ENCODE data around the gene ZNF425. TPM values are rescaled to one million over a fixed set of nuclear protein-coding genes. Genes with fewer than 3 reads are reported as not detected.

ZNF425 gene
- total RNA-seq, 1 donor from 2014 or later, result 4.9 TPM

GRCh38 chr7:149126662-149127266 lies 640 bp upstream of the ZNF425 start:
- H3K9me3 Mint-ChIP-seq, result peaks cover 6% of the 10 kb centered on the region
- H3K36me3 Mint-ChIP-seq (ENCODE audit: low read depth), result peaks cover 22% of the 10 kb centered on the region
- H3K4me3 Mint-ChIP-seq, result peak overlapping the region; percentile 95
- no peak for TF ChIP-seq CTCF (conservative IDR thresholded peaks at IDR 0.05)
- H3K27ac Mint-ChIP-seq (ENCODE audit: unreplicated experiment), result peak overlapping the region; percentile 99
- no peaks in the 10 kb centered on the region for H3K27me3 Mint-ChIP-seq (ENCODE audit: low read depth)
- H3K4me1 Mint-ChIP-seq, result peaks cover 30% of the 10 kb centered on the region
- peak; percentile 41 for DNase-seq (ENCODE audit: low read depth, low spot score)

GRCh38 chr7:149125189-149125862 lies 798 bp downstream of the ZNF425 start:
- Mint-ChIP-seq H3K36me3 (ENCODE audit: low read depth) (peaks cover 11% of the 10 kb centered on the region), H3K9me3 (peaks cover 2% of the 10 kb centered on the region), H3K4me3 (peak overlapping the region; percentile 94), H3K27ac (ENCODE audit: unreplicated experiment) (peak overlapping the region; percentile 97), H3K4me1 (peaks cover 30% of the 10 kb centered on the region), H3K27me3 (ENCODE audit: low read depth) (no peaks in the 10 kb centered on the region)
- DNase-seq (ENCODE audit: low read depth, low spot score), result no peak
- no peak for TF ChIP-seq CTCF (conservative IDR thresholded peaks at IDR 0.05)

GRCh38 chr7:149109969-149110368 lies 16.2 kb downstream of the ZNF425 start:
- Mint-ChIP-seq H3K36me3 (ENCODE audit: low read depth) (peaks cover 2% of the 10 kb centered on the region), H3K27ac (ENCODE audit: unreplicated experiment) (no peak overlapping the region), H3K4me1 (no peaks in the 10 kb centered on the region), H3K4me3 (no peak overlapping the region), H3K27me3 (ENCODE audit: low read depth) (no peaks in the 10 kb centered on the region), H3K9me3 (no peaks in the 10 kb centered on the region)
- TF ChIP-seq CTCF (conservative IDR thresholded peaks at IDR 0.05), result no peak
- no peak for DNase-seq (ENCODE audit: low read depth, low spot score)

GRCh38 chr7:149104749-149105148 lies 21.4 kb downstream of the ZNF425 start:
- H3K9me3 Mint-ChIP-seq, result no peaks in the 10 kb centered on the region
- no peak overlapping the region for H3K4me3 Mint-ChIP-seq
- no peak for TF ChIP-seq CTCF (conservative IDR thresholded peaks at IDR 0.05)
- no peaks in the 10 kb centered on the region for H3K36me3 Mint-ChIP-seq (ENCODE audit: low read depth)
- no peak overlapping the region for H3K27ac Mint-ChIP-seq (ENCODE audit: unreplicated experiment)
- no peaks in the 10 kb centered on the region for H3K4me1 Mint-ChIP-seq
- DNase-seq (ENCODE audit: low read depth, low spot score), result no peak
- H3K27me3 Mint-ChIP-seq (ENCODE audit: low read depth), result no peaks in the 10 kb centered on the region

- Mint-ChIP-seq H3K27me3 (ENCODE audit: low read depth) (no peaks in the 10 kb centered on the region), H3K27ac (ENCODE audit: unreplicated experiment) (no peak overlapping the region), H3K9me3 (no peaks in the 10 kb centered on the region), H3K36me3 (ENCODE audit: low read depth) (no peaks in the 10 kb centered on the region), H3K4me3 (no peak overlapping the region), H3K4me1 (no peaks in the 10 kb centered on the region)
- no peak for TF ChIP-seq CTCF (conservative IDR thresholded peaks at IDR 0.05)
- DNase-seq (ENCODE audit: low read depth, low spot score), result no peak
These were observed 21.9 kb downstream of the ZNF425 start for GRCh38 chr7:149104214-149104613.

Measured in neural crest cell (in vitro differentiated cells).